ENCODE measurements around the gene BAAT. TPM values are rescaled to one million over a fixed set of nuclear protein-coding genes. Genes with fewer than 3 reads are reported as not detected.
A peak's percentile ranks its signal among the peaks of the same experiment; 100 is the strongest.

Gene BAAT
- total and polyA plus RNA-seq, 2 of the 13 experiments (the other 11 are each of a cell fraction or from before 2014, with no cell fraction given) = 0.71 to 7.9 TPM

- TF ChIP-seq, protein P1, sequence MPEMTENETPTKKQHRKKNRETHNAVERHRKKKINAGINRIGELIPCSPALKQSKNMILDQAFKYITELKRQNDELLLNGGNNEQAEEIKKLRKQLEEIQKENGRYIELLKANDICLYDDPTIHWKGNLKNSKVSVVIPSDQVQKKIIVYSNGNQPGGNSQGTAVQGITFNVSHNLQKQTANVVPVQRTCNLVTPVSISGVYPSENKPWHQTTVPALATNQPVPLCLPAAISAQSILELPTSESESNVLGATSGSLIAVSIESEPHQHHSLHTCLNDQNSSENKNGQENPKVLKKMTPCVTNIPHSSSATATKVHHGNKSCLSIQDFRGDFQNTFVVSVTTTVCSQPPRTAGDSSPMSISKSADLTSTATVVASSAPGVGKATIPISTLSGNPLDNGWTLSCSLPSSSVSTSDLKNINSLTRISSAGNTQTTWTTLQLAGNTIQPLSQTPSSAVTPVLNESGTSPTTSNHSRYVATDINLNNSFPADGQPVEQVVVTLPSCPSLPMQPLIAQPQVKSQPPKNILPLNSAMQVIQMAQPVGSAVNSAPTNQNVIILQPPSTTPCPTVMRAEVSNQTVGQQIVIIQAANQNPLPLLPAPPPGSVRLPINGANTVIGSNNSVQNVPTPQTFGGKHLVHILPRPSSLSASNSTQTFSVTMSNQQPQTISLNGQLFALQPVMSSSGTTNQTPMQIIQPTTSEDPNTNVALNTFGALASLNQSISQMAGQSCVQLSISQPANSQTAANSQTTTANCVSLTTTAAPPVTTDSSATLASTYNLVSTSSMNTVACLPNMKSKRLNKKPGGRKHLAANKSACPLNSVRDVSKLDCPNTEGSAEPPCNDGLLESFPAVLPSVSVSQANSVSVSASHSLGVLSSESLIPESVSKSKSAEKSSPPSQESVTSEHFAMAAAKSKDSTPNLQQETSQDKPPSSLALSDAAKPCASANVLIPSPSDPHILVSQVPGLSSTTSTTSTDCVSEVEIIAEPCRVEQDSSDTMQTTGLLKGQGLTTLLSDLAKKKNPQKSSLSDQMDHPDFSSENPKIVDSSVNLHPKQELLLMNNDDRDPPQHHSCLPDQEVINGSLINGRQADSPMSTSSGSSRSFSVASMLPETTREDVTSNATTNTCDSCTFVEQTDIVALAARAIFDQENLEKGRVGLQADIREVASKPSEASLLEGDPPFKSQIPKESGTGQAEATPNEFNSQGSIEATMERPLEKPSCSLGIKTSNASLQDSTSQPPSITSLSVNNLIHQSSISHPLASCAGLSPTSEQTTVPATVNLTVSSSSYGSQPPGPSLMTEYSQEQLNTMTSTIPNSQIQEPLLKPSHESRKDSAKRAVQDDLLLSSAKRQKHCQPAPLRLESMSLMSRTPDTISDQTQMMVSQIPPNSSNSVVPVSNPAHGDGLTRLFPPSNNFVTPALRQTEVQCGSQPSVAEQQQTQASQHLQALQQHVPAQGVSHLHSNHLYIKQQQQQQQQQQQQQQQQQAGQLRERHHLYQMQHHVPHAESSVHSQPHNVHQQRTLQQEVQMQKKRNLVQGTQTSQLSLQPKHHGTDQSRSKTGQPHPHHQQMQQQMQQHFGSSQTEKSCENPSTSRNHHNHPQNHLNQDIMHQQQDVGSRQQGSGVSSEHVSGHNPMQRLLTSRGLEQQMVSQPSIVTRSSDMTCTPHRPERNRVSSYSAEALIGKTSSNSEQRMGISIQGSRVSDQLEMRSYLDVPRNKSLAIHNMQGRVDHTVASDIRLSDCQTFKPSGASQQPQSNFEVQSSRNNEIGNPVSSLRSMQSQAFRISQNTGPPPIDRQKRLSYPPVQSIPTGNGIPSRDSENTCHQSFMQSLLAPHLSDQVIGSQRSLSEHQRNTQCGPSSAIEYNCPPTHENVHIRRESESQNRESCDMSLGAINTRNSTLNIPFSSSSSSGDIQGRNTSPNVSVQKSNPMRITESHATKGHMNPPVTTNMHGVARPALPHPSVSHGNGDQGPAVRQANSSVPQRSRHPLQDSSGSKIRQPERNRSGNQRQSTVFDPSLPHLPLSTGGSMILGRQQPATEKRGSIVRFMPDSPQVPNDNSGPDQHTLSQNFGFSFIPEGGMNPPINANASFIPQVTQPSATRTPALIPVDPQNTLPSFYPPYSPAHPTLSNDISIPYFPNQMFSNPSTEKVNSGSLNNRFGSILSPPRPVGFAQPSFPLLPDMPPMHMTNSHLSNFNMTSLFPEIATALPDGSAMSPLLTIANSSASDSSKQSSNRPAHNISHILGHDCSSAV (CRISPR knock-in tag; IDR thresholded peaks at IDR 0.05; ENCODE audit: borderline replicate concordance) = no peak
- TF ChIP-seq SAP130 (CRISPR knock-in tag; IDR thresholded peaks at IDR 0.05; ENCODE audit: low read depth) (peak; percentile 71), ZNF598 (CRISPR knock-in tag; IDR thresholded peaks at IDR 0.05; ENCODE audit: borderline replicate concordance) (peak; percentile 82; the same call in 1 of the 2 replicates), YEATS4 (CRISPR knock-in tag; IDR thresholded peaks at IDR 0.05; ENCODE audit: borderline replicate concordance) (peak; percentile 48; the same call in 1 of the 2 replicates), ZC3H4 (CRISPR knock-in tag; IDR thresholded peaks at IDR 0.05; ENCODE audit: borderline replicate concordance) (no peak), GATAD1 (CRISPR knock-in tag; IDR thresholded peaks at IDR 0.05) (peak; percentile 33; the same call in 1 of the 2 replicates), BRF2 (CRISPR knock-in tag; IDR thresholded peaks at IDR 0.05) (0 out of 2 replicates have a peak, but pooled peaks have one; percentile 54), FOSL2 (CRISPR knock-in tag; IDR thresholded peaks at IDR 0.05) (peak; percentile 57), ZKSCAN8 (CRISPR knock-in tag; IDR thresholded peaks at IDR 0.05; ENCODE audit: borderline replicate concordance) (peak; percentile 71; the same call in 1 of the 2 replicates), POLR2AphosphoS5 (IDR thresholded peaks at IDR 0.05; ENCODE audit: low read depth, low read length) (0 out of 2 replicates have a peak, but pooled peaks have one; percentile 12), NR2F1 (CRISPR knock-in tag; IDR thresholded peaks at IDR 0.05) (peak; percentile 87 to 92), MXI1 (IDR thresholded peaks at IDR 0.05; ENCODE audit: borderline replicate concordance, low read depth, low read length) (peak; percentile 63; the same call in 1 of the 3 replicates), SKI (IDR thresholded peaks at IDR 0.05; ENCODE audit: partially characterized antibody) (peak; percentile 99), GMEB1 (CRISPR knock-in tag; IDR thresholded peaks at IDR 0.05; ENCODE audit: borderline replicate concordance) (0 out of 2 replicates have a peak, but pooled peaks have one; percentile 62), FOXJ3 (CRISPR knock-in tag; IDR thresholded peaks at IDR 0.05; ENCODE audit: borderline replicate concordance) (peak; percentile 74; the same call in 1 of the 2 replicates), NR2C2 (CRISPR knock-in tag; IDR thresholded peaks at IDR 0.05; ENCODE audit: borderline replicate concordance) (peak; percentile 83), KDM4B (CRISPR knock-in tag; IDR thresholded peaks at IDR 0.05) (peak; percentile 39; the same call in 1 of the 2 replicates)
- TF ChIP-seq, protein P2, sequence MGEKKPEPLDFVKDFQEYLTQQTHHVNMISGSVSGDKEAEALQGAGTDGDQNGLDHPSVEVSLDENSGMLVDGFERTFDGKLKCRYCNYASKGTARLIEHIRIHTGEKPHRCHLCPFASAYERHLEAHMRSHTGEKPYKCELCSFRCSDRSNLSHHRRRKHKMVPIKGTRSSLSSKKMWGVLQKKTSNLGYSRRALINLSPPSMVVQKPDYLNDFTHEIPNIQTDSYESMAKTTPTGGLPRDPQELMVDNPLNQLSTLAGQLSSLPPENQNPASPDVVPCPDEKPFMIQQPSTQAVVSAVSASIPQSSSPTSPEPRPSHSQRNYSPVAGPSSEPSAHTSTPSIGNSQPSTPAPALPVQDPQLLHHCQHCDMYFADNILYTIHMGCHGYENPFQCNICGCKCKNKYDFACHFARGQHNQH (CRISPR knock-in tag; IDR thresholded peaks at IDR 0.05) = 0 out of 2 replicates have a peak, but pooled peaks have one; percentile 43
Measured at GRCh38 chr9:101421653-101422065, 36.9 kb upstream of the BAAT start (continued).

Data from HepG2 (cell line).